ENCODE measurements around the gene MUSK.

The MUSK gene

GRCh38 chr9:110668570-110669167, at the start of gene MUSK:
Gene MUSK, plus strand, starts transcription at chr9:110668791. Its CDS starts 114 bp downstream, at chr9:110668905.
- no peak for DNase-seq (ENCODE audit: low read depth)

- DNase-seq (ENCODE audit: low read depth): no peak
Observed at GRCh38 chr9:110619831-110620230, 48.8 kb upstream of the MUSK start.

- DNase-seq (ENCODE audit: low read depth): no peak
Observed at GRCh38 chr9:110620726-110621125, 47.9 kb upstream of the MUSK start.

DNA sequence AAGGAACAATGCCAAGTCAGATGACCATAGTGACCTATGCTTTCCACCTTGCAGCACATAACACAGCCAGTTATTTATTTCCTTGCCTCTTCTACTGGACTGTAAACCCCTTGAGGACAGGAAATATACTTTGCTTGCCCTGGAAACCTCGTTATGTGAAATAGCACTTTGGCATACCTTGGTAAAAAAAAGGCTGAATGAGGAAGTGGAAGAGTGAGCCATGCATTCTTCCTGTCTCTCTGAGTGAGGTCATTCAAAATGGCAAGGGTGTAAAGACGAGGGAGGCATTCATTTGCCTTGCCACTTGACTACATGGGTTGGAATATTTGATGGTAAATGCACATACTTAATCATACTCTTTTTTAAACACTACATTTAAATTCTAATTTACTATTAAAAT, 46.2 kb upstream of the MUSK start:
- no peak for DNase-seq (ENCODE audit: low read depth)

DNA sequence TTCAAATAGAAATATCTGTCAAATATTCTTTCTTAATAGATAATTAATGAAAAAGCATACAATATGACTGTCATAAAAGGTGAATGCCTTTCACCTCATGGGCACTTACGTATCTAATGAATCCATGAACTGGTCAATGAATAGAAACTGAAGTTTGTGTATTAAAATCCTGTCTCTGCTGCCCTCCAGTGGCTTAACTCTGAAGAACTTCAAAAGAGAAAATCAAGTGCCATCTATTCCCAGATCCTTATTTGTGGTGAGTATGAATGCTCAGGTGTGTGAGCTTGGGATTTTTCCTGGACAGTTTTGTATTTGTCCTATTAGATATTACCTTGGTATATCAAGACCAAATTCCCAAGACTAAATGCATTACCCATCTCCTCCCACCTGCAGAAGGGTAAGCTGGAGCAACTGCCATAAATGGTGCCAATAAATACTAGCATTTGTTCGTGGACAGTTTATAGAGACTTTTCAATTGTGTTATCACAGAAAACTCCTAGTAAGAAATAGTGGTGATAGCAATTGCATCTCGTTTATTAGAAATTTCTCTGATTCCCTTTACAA, 45.0 kb upstream of the MUSK start:
- no peak for DNase-seq (ENCODE audit: low read depth)

- DNase-seq (ENCODE audit: low read depth): no peak
Observed at GRCh38 chr9:110626101-110626829, 42.3 kb upstream of the MUSK start.

DNA sequence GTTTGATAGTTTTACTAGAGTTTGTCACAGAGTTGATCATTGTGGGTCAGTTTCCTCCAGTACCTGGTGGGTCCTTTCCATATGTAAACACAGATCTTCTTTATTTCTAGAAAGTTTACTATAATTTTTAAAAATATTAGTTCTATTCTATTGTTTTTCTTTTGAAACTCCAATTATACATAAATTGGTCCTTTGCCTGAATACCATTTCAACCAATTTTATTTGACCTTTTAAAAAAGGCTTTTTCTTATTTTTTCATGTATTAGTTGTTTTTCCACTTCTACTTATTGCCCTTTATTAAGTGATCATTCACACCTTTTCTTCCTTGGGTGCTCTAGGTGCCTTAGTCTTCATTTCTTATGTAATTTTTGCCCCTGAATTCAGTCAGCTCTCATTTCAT, 33.0 kb upstream of the MUSK start:
- no peak for DNase-seq (ENCODE audit: low read depth)

DNA sequence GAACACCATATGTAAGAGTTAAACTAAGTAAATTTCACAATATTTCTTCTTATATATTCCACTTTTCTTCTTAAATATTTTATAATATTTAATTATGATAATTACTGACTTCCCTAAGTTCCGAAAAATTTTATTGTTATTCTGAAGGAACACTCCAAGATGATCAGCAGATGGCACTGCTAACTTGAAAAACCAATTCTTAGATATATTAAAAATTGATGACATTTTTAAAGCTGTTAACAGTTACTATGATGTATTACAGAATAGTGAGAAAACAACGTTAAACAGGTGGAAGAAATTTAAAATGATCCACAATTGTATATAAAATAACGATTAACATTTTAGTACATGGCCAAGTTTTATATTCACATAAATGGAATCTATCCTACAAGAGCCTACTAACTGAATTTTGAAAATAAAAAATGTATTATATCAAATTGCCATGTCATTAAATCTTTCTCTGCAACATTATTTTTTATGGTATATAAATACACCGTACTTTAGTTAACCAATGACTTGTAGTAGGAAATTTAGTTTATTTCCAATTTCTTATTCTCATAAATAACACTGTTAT, 30.1 kb upstream of the MUSK start:
- DNase-seq (ENCODE audit: low read depth): no peak

DNA sequence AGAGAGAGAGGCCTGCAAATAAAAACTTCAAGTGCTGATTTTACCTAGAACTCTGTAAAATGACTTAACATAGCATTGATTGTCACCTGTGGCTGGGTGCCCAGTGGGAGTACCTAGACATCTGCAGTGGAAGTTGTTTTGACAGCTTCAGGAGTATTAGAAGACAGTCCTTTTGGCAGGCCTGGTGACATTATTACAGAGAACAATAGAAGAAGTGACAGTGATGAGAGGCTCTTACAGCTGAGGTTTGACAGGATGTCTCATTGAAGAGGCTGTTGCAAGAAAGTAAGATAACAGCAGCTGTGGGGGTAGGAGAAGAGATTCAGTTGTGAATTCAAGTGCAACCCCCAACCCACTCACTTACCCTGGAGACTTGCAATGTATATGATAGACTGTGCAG, 27.9 kb upstream of the MUSK start:
- DNase-seq (ENCODE audit: low read depth): no peak

- no peak for DNase-seq (ENCODE audit: low read depth)
Observed at GRCh38 chr9:110641293-110641692, 27.3 kb upstream of the MUSK start.

- DNase-seq (ENCODE audit: low read depth): no peak
Observed at GRCh38 chr9:110648696-110649095, 19.9 kb upstream of the MUSK start.

- no peak for DNase-seq (ENCODE audit: low read depth)
Observed at GRCh38 chr9:110650261-110650660, 18.3 kb upstream of the MUSK start.

GRCh38 chr9:110650991-110651411, 17.6 kb upstream of the MUSK start:
- no peak for DNase-seq (ENCODE audit: low read depth)

DNA sequence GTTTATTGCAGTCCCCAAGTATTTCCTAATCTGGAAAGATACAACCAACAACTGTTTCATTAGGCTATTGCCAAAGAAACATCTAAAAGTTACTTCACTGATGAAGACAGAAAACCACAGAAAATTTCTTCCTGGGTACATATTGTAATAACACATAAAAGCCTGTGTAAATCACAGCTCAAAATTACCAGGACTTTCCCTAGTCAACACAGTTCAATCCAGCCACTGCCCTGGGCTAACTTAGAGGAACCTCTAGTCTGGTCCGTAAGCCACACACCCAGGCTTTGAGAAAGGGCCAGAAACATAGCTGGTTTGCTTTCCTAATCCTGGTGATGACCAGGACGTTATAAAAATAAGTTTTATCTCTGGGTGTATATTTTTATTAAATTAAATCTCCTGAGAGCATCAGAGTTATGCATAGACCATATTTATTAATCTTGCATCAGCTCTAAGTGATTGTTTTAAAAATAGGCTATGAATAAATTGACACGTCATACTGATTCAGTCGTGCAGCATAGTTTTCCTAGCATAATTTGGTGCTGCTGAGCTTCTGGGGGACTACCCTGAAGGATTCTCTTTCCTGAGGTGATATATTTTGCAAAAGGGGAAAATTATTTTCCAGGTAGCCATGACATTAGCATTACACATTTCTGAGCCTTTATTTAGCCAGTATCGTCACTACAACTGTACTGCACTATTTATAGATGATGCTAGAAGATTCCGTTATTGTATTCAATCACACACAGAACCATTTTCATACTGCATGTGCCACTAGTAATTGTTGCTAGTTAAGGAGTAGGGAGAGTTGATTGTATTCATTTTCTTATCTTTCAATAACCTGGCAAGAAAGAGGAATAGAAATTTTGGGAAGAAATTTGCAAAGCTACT, 12.6 kb upstream of the MUSK start:
- DNase-seq (ENCODE audit: low read depth): no peak

DNA sequence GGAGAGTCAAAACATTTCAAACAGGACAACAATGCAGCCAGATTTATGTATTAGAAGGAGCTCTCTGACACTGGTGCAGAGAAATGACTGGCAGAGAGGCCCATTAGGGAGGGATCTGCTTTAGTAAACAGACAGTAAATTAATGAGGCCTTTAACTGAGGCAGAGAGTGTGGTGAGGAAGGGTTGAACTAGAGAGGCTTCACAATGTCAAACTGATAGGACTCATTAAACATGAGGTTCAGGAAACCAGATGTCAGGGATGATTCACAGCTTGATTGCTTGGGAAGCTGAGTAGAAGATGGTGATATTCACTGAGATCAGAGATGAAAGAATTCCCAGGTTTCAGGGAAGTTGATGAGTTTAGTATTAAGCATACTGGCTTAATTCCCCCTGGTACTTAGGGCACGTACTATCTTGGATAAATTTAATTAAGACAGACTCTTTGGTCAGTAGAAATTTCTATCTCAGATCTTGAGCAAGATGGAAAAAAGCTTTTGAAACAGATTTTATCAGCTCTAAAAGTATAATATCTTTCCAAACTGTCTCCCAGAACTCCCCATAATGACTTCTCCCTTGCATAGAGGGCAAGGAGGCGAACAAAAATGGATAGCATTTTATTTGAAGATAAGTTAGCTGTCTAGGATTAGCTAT, 8.6 kb upstream of the MUSK start:
- DNase-seq (ENCODE audit: low read depth): no peak

GRCh38 chr9:110669433-110669832, 842 bp downstream of the MUSK start:
- no peak for DNase-seq (ENCODE audit: low read depth)

DNA sequence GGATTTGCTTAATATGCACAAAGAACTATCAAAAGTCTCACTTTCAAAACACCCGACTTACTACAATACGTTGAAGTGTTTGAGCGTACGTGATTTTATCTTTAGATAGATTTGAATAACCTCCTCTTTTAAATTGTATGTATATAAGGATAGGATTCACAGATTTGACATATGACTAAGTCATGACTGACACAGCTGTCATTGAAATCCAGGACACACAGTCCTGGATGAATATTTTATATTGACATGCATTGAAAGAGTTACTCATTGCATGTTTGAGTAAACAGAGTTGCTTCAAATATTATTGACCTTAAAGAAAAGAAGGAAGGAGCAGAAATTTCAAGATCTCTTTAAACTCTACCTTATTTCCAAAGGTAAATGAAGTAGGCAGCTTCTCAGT, 3.3 kb downstream of the MUSK start:
- DNase-seq (ENCODE audit: low read depth): no peak

- no peak for DNase-seq (ENCODE audit: low read depth)
Observed at GRCh38 chr9:110672873-110673510, 4.4 kb downstream of the MUSK start.

DNA sequence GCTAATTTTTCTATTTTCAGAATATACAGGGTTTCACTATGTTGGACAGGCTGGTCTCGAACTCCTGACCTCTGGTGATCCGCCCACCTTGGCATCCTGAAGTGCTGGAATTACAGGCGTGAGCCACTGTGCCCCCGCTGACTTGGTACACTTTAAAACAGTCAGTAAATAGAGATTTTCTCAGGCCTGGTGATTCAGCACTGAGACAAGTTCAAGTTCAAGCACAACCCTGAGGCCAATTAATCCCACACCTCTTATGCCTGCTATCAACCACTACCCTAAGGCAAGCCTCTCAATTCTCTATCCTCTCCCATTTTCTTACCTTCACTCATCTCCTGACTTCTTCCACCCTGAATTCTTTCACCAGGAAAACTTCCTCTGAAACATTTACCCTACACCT, 18.9 kb downstream of the MUSK start:
- DNase-seq (ENCODE audit: low read depth): no peak

DNA sequence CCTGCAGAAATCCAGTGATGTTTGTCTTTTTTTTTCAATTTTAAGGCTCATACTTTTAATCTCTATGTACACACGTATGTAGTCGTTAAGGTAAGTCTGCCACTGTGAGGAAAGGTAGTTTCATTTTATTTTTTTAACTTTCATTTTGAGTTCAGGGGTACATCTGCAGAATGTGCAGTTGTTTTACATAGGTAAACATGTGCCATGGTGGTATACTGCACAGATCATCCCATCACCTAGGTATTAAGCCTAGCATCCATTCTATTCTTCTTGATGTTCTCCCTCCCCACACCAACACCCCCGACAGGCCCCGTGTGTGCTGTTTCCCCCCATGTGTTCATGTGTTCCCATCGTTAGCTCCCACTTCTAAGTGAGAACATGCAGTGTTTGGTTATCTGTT, 19.7 kb downstream of the MUSK start:
- DNase-seq (ENCODE audit: low read depth): no peak

DNA sequence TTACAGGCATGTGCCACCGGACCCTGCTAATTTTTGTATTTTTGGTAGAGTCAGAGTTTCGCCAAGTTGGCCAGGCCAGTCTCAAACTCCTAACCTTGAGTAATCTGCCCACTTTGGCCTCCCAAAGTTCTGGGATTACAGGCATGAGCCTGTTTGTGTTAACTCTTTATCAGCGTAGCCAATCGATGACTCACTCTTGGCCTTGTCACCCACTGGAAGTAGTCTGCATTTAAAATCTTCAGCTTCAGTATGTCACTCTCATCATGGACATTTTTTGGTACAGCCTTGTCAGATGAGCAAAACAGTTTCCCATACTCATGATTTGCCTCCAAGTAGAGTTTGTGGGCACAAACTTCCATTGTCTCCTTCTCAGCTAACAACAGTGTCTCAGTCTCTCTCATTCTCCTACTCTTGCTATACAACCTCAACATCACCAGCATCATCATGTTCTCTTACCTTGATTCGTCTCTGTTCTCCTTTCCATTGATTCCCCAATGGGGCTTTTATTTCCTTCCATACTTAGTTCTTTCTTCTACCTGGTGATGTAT, 22.5 kb downstream of the MUSK start:
- DNase-seq (ENCODE audit: low read depth): no peak

All from stimulated activated CD8-positive, alpha-beta memory T cell treated with anti-CD3 and anti-CD28 coated beads, Interleukin-12 subunit alpha, Interleukin-12 subunit beta, amount 100 ng/mL, for 1 hour (primary cell).